B cell (primary cell): ENCODE measurements around the gene ADK. TPM values are rescaled to one million over a fixed set of nuclear protein-coding genes. Genes with fewer than 3 reads are reported as not detected.

Experiments used
- ATAC-seq: fragments of 200-7000 bp; cut with Tn5 transposase; one replicate; pipeline ENCODE4 v1.10.0; 2021; ENCODE audit warnings: low read depth, mild to moderate bottlenecking, moderate number of reproducible peaks, moderate library complexity
- CTCF ChIA-PET: fragments of 350-600 bp; sonication (Branson Sonifier 250); formaldehyde crosslinking; loops from one replicate; lab custom pipeline; 2021; ENCODE audit warnings: antibody characterized with exemption, inconsistent platforms; lab: Charles Lee
- POLR2A ChIA-PET: fragments of 350-600 bp; sonication (Branson Sonifier 250); formaldehyde crosslinking; loops from one replicate; lab custom pipeline; 2021; ENCODE audit warnings: antibody characterized with exemption; lab: Charles Lee
- DNase-seq: peaks from one replicate; pipeline ENCODE4 v3.0.0; 2013
- H2AFZ ChIP-seq: 2 replicates; pipeline ENCODE4 v1.6.1; 2012; ENCODE audit warnings: mild to moderate bottlenecking, low read depth, low read length; ENCODE audit not compliant: insufficient read depth, poor library complexity, severe bottlenecking
- H3K27ac ChIP-seq, 2 donors: 1 replicate in 1 of 2; 2 replicates in 1 of 2; pipeline ENCODE4 v1.5.1; 2012 to 2013; ENCODE audit warnings: low read length in 2 of 2, mild to moderate bottlenecking in 2 of 2, moderate library complexity in 1 of 2
- H3K27me3 ChIP-seq, 4 experiments: fragments of 200-600 bp in 1 of 4; sonication (generic) in 1 of 4; replicated peaks in 1 of 4; 1 replicate in 2 of 4; 2 replicates in 2 of 4; pipeline versions ENCODE4 v1.6.1 to v1.7.0; 2013 to 2016; ENCODE audit warnings: low read length in 3 of 4, mild to moderate bottlenecking in 2 of 4, mixed read lengths in 1 of 4, moderate library complexity in 1 of 4; ENCODE audit not compliant: insufficient read depth in 4 of 4, control insufficient read depth in 3 of 4; ENCODE audit errors: control extremely low read depth in 1 of 4
- H3K36me3 ChIP-seq, 2 experiments: replicated peaks in 1 of 2; 1 replicate in 1 of 2; 2 replicates in 1 of 2; pipeline versions ENCODE4 v1.6.1 to v1.7.1; 2013; ENCODE audit warnings: low read length in 1 of 2; ENCODE audit not compliant: insufficient read depth in 2 of 2, control insufficient read depth in 1 of 2; ENCODE audit errors: control extremely low read depth in 1 of 2, extremely low read depth in 1 of 2
- H3K4me1 ChIP-seq, 2 donors: fragments of 200-600 bp in 1 of 2; sonication (generic) in 1 of 2; 1 replicate in 1 of 2; 2 replicates in 1 of 2; pipeline versions ENCODE4 v1.5.1 to v1.6.1; 2013 to 2017; ENCODE audit warnings: low read length in 2 of 2; ENCODE audit not compliant: control insufficient read depth in 2 of 2, insufficient read depth in 2 of 2
- H3K4me2 ChIP-seq: replicated peaks from 2 replicates; pipeline ENCODE3; 2012; ENCODE audit warnings: mild to moderate bottlenecking, low read depth, low read length; ENCODE audit not compliant: poor library complexity, severe bottlenecking
- H3K4me3 ChIP-seq, 5 experiments: fragments of 200-600 bp in 1 of 5; sonication (generic) in 1 of 5; 1 replicate in 3 of 5; 2 replicates in 2 of 5; pipeline versions ENCODE4 v1.5.1 to v1.7.0; 2011 to 2016; ENCODE audit warnings: low read length in 4 of 5, mild to moderate bottlenecking in 4 of 5, low read depth in 2 of 5, control low read depth in 1 of 5, moderate library complexity in 1 of 5; ENCODE audit not compliant: insufficient read depth in 1 of 5; ENCODE audit errors: control extremely low read depth in 1 of 5, extremely low read depth in 1 of 5
- H3K79me2 ChIP-seq: fragments of 200-600 bp; sonication (generic); one replicate; pipeline ENCODE4 v1.6.0; 2016; ENCODE audit warnings: low read length; ENCODE audit not compliant: control insufficient read depth, insufficient read depth
- H3K9ac ChIP-seq: fragments of 200-600 bp; sonication (generic); 2 replicates; pipeline ENCODE4 v1.6.1; 2017; ENCODE audit warnings: mild to moderate bottlenecking, low read length, moderate library complexity
- H3K9me3 ChIP-seq, 3 donors: one replicate each; pipeline versions ENCODE4 v1.6.1 to v1.7.1; 2013; ENCODE audit warnings: low read length in 2 of 3; ENCODE audit not compliant: control insufficient read depth in 2 of 3, insufficient read depth in 1 of 3; ENCODE audit errors: control extremely low read depth in 1 of 3
- H4K20me1 ChIP-seq: 2 replicates; pipeline ENCODE4 v1.6.0; 2012; ENCODE audit warnings: mild to moderate bottlenecking, low read length; ENCODE audit not compliant: insufficient read depth, control insufficient read depth, poor library complexity, severe bottlenecking
- H3K27ac Mint-ChIP-seq: one replicate; pipeline ENCODE4 v1.8.0; 2021; ENCODE audit warnings: mixed read lengths
- H3K27me3 Mint-ChIP-seq: one replicate; pipeline ENCODE4 v1.8.0; 2021; ENCODE audit warnings: mixed read lengths
- H3K4me1 Mint-ChIP-seq: one replicate; pipeline ENCODE4 v1.8.0; 2021; ENCODE audit warnings: mixed read lengths
- H3K4me3 Mint-ChIP-seq: one replicate; pipeline ENCODE4 v1.8.0; 2021; ENCODE audit warnings: mixed read lengths
- H3K9me3 Mint-ChIP-seq: one replicate; pipeline ENCODE4 v1.8.0; 2022; ENCODE audit warnings: mixed read lengths; ENCODE audit not compliant: insufficient read depth
- EZH2 ChIP-seq: IDR thresholded peaks from 2 replicates; pipeline ENCODE4 v1.6.1; 2012; ENCODE audit warnings: borderline replicate concordance, low read depth, mild to moderate bottlenecking, moderate library complexity, low read length; ENCODE audit not compliant: insufficient read depth, poor library complexity, severe bottlenecking
- WGBS: methylation state at CpG from one replicate; pipeline ENCODE4 v1.1.5; 2013; ENCODE audit warnings: missing lambda C conversion rate; ENCODE audit not compliant: insufficient coverage; 5-methylcytosine and 5-hydroxymethylcytosine counted together
- intact Hi-C: fragments of 100-400 bp; cut with micrococcal nuclease; formaldehyde crosslinking; loops from one replicate; pipeline ENCODE4 v1.10.0; 2022
- polyA plus RNA-seq: library from polyadenylated mRNA; depleted of rRNA; stranded (reverse); fragments of >200 nt; gene quantifications from 2 replicates; pipeline ENCODE4 v1.2.3, GENCODE V29; 2012
- total RNA-seq, 2 donors: library from RNA; stranded (reverse); fragments of 120-200 nt in 1 of 2; gene quantifications; 1 replicate in 1 of 2; 2 replicates in 1 of 2; pipeline versions ENCODE4 v1.2.3 to v1.2.4, GENCODE V29; 2013 to 2022
- TF ChIP-seq, protein P1 (sequence below): fragments of 200-600 bp; IDR thresholded peaks from one replicate; pipeline ENCODE4 v1.8.0; 2022; ENCODE audit warnings: antibody characterized with exemption, mild to moderate bottlenecking

The ADK gene
- total and polyA plus RNA-seq, 2 donors (not counting 1 experiment from before 2014, with no cell fraction given), result 37.2 to 52.6 TPM

DNA sequence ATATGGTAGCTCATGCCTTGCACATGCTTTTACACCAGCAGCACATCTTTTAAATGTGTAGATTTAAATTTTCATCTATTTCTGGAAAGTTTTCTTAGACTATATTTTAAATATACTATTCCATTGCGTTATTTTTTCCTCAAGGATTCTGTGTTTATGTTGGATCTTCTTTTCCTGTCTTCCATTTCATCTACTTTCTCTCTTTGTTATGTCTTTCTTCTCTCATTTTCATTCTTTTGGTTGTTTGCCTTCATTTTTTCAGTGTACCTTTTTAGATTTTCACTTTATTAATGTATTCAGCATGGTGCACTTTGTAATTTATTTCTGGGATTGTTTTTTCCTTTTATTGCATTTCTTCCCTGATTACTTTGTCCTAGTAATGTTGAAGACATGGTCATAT is 329.8 kb downstream of the ADK start:
- DNase-seq (no peak), ATAC-seq (no peak)
- Histone ChIP-seq H4K20me1 (no peaks in the 10 kb centered on the region), H2AFZ (no peak overlapping the region), H3K9ac (no peak overlapping the region), H3K4me1 (no peaks in the 10 kb centered on the region), H3K4me2 (no peak overlapping the region), H3K79me2 (peaks cover 13% of the 10 kb centered on the region), H3K27me3 (no peaks in the 10 kb centered on the region), H3K9me3 (peaks cover 0 to 9% (median 0%) of the 10 kb centered on the region in 3 donors), H3K36me3 (peaks cover 0 to 16% of the 10 kb centered on the region in 2 experiments), H3K27ac (no peak overlapping the region), H3K4me3 (no peak overlapping the region)
- Mint-ChIP-seq H3K9me3 (peaks cover 7% of the 10 kb centered on the region), H3K27ac (no peak overlapping the region), H3K4me3 (no peak overlapping the region), H3K4me1 (peaks cover 5% of the 10 kb centered on the region), H3K27me3 (no peaks in the 10 kb centered on the region)
- no CpG with 5 or more reads among the region's 1 CpG for WGBS
- POLR2A ChIA-PET, result no interaction called here
- CTCF ChIA-PET, result no interaction called here
- no peak for TF ChIP-seq EZH2
- TF ChIP-seq, protein P1, sequence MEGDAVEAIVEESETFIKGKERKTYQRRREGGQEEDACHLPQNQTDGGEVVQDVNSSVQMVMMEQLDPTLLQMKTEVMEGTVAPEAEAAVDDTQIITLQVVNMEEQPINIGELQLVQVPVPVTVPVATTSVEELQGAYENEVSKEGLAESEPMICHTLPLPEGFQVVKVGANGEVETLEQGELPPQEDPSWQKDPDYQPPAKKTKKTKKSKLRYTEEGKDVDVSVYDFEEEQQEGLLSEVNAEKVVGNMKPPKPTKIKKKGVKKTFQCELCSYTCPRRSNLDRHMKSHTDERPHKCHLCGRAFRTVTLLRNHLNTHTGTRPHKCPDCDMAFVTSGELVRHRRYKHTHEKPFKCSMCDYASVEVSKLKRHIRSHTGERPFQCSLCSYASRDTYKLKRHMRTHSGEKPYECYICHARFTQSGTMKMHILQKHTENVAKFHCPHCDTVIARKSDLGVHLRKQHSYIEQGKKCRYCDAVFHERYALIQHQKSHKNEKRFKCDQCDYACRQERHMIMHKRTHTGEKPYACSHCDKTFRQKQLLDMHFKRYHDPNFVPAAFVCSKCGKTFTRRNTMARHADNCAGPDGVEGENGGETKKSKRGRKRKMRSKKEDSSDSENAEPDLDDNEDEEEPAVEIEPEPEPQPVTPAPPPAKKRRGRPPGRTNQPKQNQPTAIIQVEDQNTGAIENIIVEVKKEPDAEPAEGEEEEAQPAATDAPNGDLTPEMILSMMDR, result no peak
- intact Hi-C loops, result no loop called here

DNA sequence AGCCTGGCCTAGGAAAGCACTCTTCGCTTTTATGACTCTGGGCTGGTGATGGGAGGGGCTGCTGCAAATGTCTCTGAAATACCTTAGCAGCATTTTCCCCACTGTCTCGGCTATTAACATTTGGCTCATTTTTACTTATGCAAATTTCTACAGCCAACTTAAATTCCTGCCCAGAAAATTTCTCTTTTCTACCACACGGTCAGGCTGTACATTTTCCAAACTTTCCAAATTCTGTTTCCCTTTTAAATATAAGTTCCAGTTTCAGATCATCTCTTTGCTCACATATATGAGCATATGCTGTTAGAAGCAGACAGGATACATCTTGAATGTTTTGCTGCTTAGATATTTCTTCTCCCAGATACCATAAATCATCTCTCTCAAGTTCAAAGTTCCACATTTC is 332.3 kb downstream of the ADK start:
- H3K27ac ChIP-seq, result no peak overlapping the region
- peaks cover 13% of the 10 kb centered on the region for H3K79me2 ChIP-seq
- ChIA-PET POLR2A (no interaction called here), CTCF (no interaction called here)
- H3K9me3 ChIP-seq, result peaks cover 0 to 9% (median 0%) of the 10 kb centered on the region in 3 donors
- no peaks in the 10 kb centered on the region for H4K20me1 ChIP-seq
- Mint-ChIP-seq H3K4me1 (peaks cover 5% of the 10 kb centered on the region), H3K4me3 (no peak overlapping the region), H3K27me3 (no peaks in the 10 kb centered on the region), H3K9me3 (peaks cover 7% of the 10 kb centered on the region), H3K27ac (no peak overlapping the region)
- WGBS, result 100% methylated on average over 2 of the region's 3 CpGs
- H3K27me3 ChIP-seq, result no peaks in the 10 kb centered on the region
- TF ChIP-seq, protein P1, result no peak
- no peak for TF ChIP-seq EZH2
- intact Hi-C loops, result no loop called here
- H3K4me2 ChIP-seq, result no peak overlapping the region
- no peaks in the 10 kb centered on the region for H3K4me1 ChIP-seq
- H3K36me3 ChIP-seq, result peaks cover 0 to 16% of the 10 kb centered on the region in 2 experiments
- no peak overlapping the region for H3K9ac ChIP-seq
- DNase-seq (no peak), ATAC-seq (no peak)
- no peak overlapping the region for H3K4me3 ChIP-seq
- H2AFZ ChIP-seq, result no peak overlapping the region
